Iris pigment epithelial cell (primary cell): ENCODE data around the gene MAGEB6.
"Not testable (repeated sequence)": the region's sequence is repeated elsewhere in the genome, so short reads cannot be mapped to it uniquely, and the experiment has no call there.

Experiments
- DNase-seq: peaks from one replicate; pipeline ENCODE4 v3.0.0-alpha.2; 2011; ENCODE audit warnings: low read depth

Gene MAGEB6

GRCh38 chrX:26192204-26192603 lies at the start of gene MAGEB6:
Gene MAGEB6 (plus strand): TSS chrX:26192440. CDS start chrX:26193847, 1,407 bp downstream.
- DNase-seq = no peak

- DNase-seq = no peak
These were observed 46.2 kb upstream of the MAGEB6 start for GRCh38 chrX:26146024-26146423.

- no peak for DNase-seq
These were observed 31.9 kb upstream of the MAGEB6 start, which contains the start of gene MAGEB6B for GRCh38 chrX:26160301-26160700. Gene MAGEB6B (plus strand): TSS chrX:26160601. CDS start chrX:26160601, 0 bp downstream.

- no peak for DNase-seq
These were observed 11.3 kb downstream of the MAGEB6 start for GRCh38 chrX:26203561-26203960.

- DNase-seq = not testable (repeated sequence)
These were observed 12.5 kb downstream of the MAGEB6 start for GRCh38 chrX:26204717-26205116.

GRCh38 chrX:26208012-26208411 lies 15.8 kb downstream of the MAGEB6 start:
- DNase-seq = no peak

GRCh38 chrX:26215869-26216268 lies 23.6 kb downstream of the MAGEB6 start, which contains the start of gene MAGEB5:
Gene MAGEB5 (plus strand): TSS chrX:26216169. CDS start chrX:26217302, 1,133 bp downstream.
- DNase-seq = no peak

GRCh38 chrX:26219351-26219750 lies 27.1 kb downstream of the MAGEB6 start:
- no peak for DNase-seq

- DNase-seq = no peak
These were observed 41.9 kb downstream of the MAGEB6 start for GRCh38 chrX:26234177-26234576.
